ENCODE results near the gene IFIT5. TPM values are rescaled to one million over a fixed set of nuclear protein-coding genes. Genes with fewer than 3 reads are reported as not detected.

The IFIT5 gene
- total RNA-seq, 2 donors from 2014 or later = 5.6 to 7.1 TPM

Other genes with a start within 250 kb of the IFIT5 start
- not detected for gene CH25H, start 207.3 kb upstream of the IFIT5 start, total RNA-seq
- 10 to 100 TPM; 26.4 to 68.5 TPM for gene LIPA, start 162.8 kb upstream of the IFIT5 start, total RNA-seq
- 1 to 10 TPM; 2.0 to 3.2 TPM for gene IFIT2, start 112.5 kb upstream of the IFIT5 start, total RNA-seq
- 1 to 10 TPM; 2.5 to 4.3 TPM for gene IFIT3, start 86.6 kb upstream of the IFIT5 start, total RNA-seq
- not detected for gene IFIT1B, start 36.5 kb upstream of the IFIT5 start, total RNA-seq
- gene IFIT1, start 21.9 kb upstream of the IFIT5 start, total RNA-seq = under 1 TPM; 0.58 to 0.84 TPM
- gene SLC16A12, start 121.0 kb downstream of the IFIT5 start, total RNA-seq = not detected
- gene PANK1, start 230.7 kb downstream of the IFIT5 start, total RNA-seq = 1 to 10 TPM; 3.6 to 4.2 TPM

All from activated T-helper 17 cell treated with anti-CD3 and anti-CD28 coated beads, Interleukin-2, amount 50 U/mL, for 72 hours (primary cell).